IMR-90 (cell line): ENCODE results near the gene DDI2. TPM values are rescaled to one million over a fixed set of nuclear protein-coding genes. Genes with fewer than 3 reads are reported as not detected.

ENCODE experiments used
- ATAC-seq: fragments of 200-7000 bp; cut with Tn5 transposase; 2 replicates; pipeline ENCODE4 v1.9.1; 2020; ENCODE audit warnings: low read depth, mild to moderate bottlenecking, moderate library complexity
- BruUV-seq: library from RNA; stranded (reverse); fragments of 400-500 nt; replicated peaks from 2 replicates; lab custom pipeline; 2021; lab: Mats Ljungman, UMichigan
- CTCF ChIA-PET: fragments of 300-600 bp; formaldehyde crosslinking; extraction: SDS; loops from one replicate; lab custom pipeline; 2021; ENCODE audit warnings: antibody characterized with exemption; lab: Yijun Ruan, JAX
- POLR2A ChIA-PET: fragments of 300-600 bp; sonication (Branson Sonifier 250); formaldehyde crosslinking; loops from one replicate; lab custom pipeline; 2022; ENCODE audit warnings: antibody characterized with exemption; ENCODE audit not compliant: unreplicated experiment; lab: Charles Lee
- DNase-seq: peaks from one replicate; pipeline ENCODE4 v3.0.0; 2013
- H2AFZ ChIP-seq: replicated peaks from 2 replicates; pipeline ENCODE3; 2013; ENCODE audit warnings: low read length, mild to moderate bottlenecking; ENCODE audit not compliant: poor library complexity
- H2AK5ac ChIP-seq: 2 replicates; pipeline ENCODE4 v1.6.1; 2013; ENCODE audit warnings: low read depth, low read length, inconsistent platforms
- H2AK9ac ChIP-seq: replicated peaks from 2 replicates; pipeline ENCODE3; 2013; ENCODE audit warnings: mild to moderate bottlenecking, low read depth, low read length, moderate library complexity; ENCODE audit not compliant: poor library complexity
- H2BK120ac ChIP-seq: 2 replicates; pipeline ENCODE4 v1.6.1; 2013; ENCODE audit warnings: low read depth, low read length, inconsistent platforms
- H2BK15ac ChIP-seq: 3 replicates; pipeline ENCODE4 v1.6.1; 2013; ENCODE audit warnings: low read depth, low read length, inconsistent platforms
- H2BK20ac ChIP-seq: 2 replicates; pipeline ENCODE4 v1.6.1; 2013; ENCODE audit warnings: low read depth, mild to moderate bottlenecking, inconsistent platforms, low read length, moderate library complexity
- H2BK5ac ChIP-seq: 2 replicates; pipeline ENCODE4 v1.6.1; 2013; ENCODE audit warnings: mild to moderate bottlenecking, low read depth, low read length, inconsistent platforms; ENCODE audit not compliant: poor library complexity, severe bottlenecking
- H3K14ac ChIP-seq: replicated peaks from 2 replicates; pipeline ENCODE4 v1.6.1; 2013; ENCODE audit warnings: low read depth, low read length, inconsistent platforms
- H3K18ac ChIP-seq: 2 replicates; pipeline ENCODE4 v1.6.1; 2013; ENCODE audit warnings: low read depth, low read length, control low read depth
- H3K23ac ChIP-seq: 2 replicates; pipeline ENCODE4 v1.6.1; 2013; ENCODE audit warnings: low read depth, low read length, inconsistent platforms
- H3K27ac ChIP-seq: 2 replicates; pipeline ENCODE4 v1.5.1; 2013; ENCODE audit warnings: mild to moderate bottlenecking, control low read depth, low read length; ENCODE audit not compliant: insufficient read depth
- H3K27me3 ChIP-seq: 2 replicates; pipeline ENCODE4 v1.6.1; 2013; ENCODE audit warnings: low read length; ENCODE audit not compliant: control insufficient read depth, insufficient read depth
- H3K36me3 ChIP-seq: 2 replicates; pipeline ENCODE4 v1.6.1; 2013; ENCODE audit warnings: low read length, mixed read lengths; ENCODE audit not compliant: control insufficient read depth, insufficient read depth
- H3K4ac ChIP-seq: 2 replicates; pipeline ENCODE4 v1.6.1; 2013; ENCODE audit warnings: low read depth, low read length, inconsistent platforms
- H3K4me1 ChIP-seq: 2 replicates; pipeline ENCODE4 v1.6.1; 2013; ENCODE audit warnings: low read length, mixed read lengths; ENCODE audit not compliant: control insufficient read depth, insufficient read depth
- H3K4me2 ChIP-seq: 2 replicates; pipeline ENCODE4 v1.6.1; 2013; ENCODE audit warnings: low read depth, mild to moderate bottlenecking, control low read depth, low read length, moderate library complexity
- H3K4me3 ChIP-seq: 2 replicates; pipeline ENCODE4 v1.5.1; 2013; ENCODE audit warnings: low read depth, mild to moderate bottlenecking, control low read depth, low read length, moderate library complexity; ENCODE audit not compliant: insufficient read depth
- H3K56ac ChIP-seq: 2 replicates; pipeline ENCODE4 v1.6.1; 2013; ENCODE audit warnings: low read length, inconsistent platforms; ENCODE audit not compliant: insufficient read depth; ENCODE audit errors: extremely low read depth
- H3K79me1 ChIP-seq, 2 experiments: 2 replicates each; pipeline ENCODE4 v1.6.1; 2013; ENCODE audit warnings: low read length in 2 of 2, inconsistent platforms in 1 of 2, low read depth in 1 of 2
- H3K9ac ChIP-seq: 2 replicates; pipeline ENCODE4 v1.6.1; 2013; ENCODE audit warnings: low read depth, low read length, control low read depth
- H3K9me1 ChIP-seq: 2 replicates; pipeline ENCODE4 v1.6.1; 2013; ENCODE audit warnings: low read length, inconsistent platforms; ENCODE audit not compliant: insufficient read depth
- H3K9me3 ChIP-seq: 2 replicates; pipeline ENCODE4 v1.6.1; 2013; ENCODE audit warnings: low read length; ENCODE audit not compliant: control insufficient read depth, insufficient read depth
- H4K20me1 ChIP-seq: 2 replicates; pipeline ENCODE4 v1.6.1; 2013; ENCODE audit warnings: low read length, inconsistent platforms; ENCODE audit not compliant: insufficient read depth
- H4K5ac ChIP-seq: 2 replicates; pipeline ENCODE4 v1.6.1; 2013; ENCODE audit warnings: mild to moderate bottlenecking, low read depth, low read length, control low read depth
- H4K8ac ChIP-seq, 2 experiments: 2 replicates each; pipeline ENCODE4 v1.6.1; 2013; ENCODE audit warnings: low read depth in 2 of 2, low read length in 2 of 2, control low read depth in 1 of 2, inconsistent platforms in 1 of 2
- H4K91ac ChIP-seq: 2 replicates; pipeline ENCODE4 v1.6.1; 2013; ENCODE audit warnings: low read depth, low read length, inconsistent platforms; ENCODE audit not compliant: insufficient read depth
- BHLHE40 ChIP-seq: fragments of 150-350 bp; IDR thresholded peaks from 2 replicates; pipeline ENCODE4 v1.6.1; 2016; ENCODE audit warnings: mild to moderate bottlenecking, low read depth, low read length
- CEBPB ChIP-seq: IDR thresholded peaks from 2 replicates; pipeline ENCODE4 v1.6.1; 2012; ENCODE audit warnings: low read depth, low read length, improper control_type of control experiment
- CHD1 ChIP-seq: IDR thresholded peaks from 2 replicates; pipeline ENCODE4 v1.6.1; 2012; ENCODE audit warnings: low read depth, low read length, improper control_type of control experiment
- ELK1 ChIP-seq: fragments of 150-350 bp; IDR thresholded peaks from 2 replicates; pipeline ENCODE4 v1.6.1; 2016; ENCODE audit warnings: low read depth, mild to moderate bottlenecking, low read length, moderate library complexity, borderline replicate concordance
- FOS ChIP-seq: fragments of 150-350 bp; IDR thresholded peaks from 2 replicates; pipeline ENCODE4 v1.6.1; 2016; ENCODE audit warnings: low read depth, low read length
- MAFK ChIP-seq: IDR thresholded peaks from 2 replicates; pipeline ENCODE4 v1.6.1; 2012; ENCODE audit warnings: low read depth, low read length, improper control_type of control experiment
- MAZ ChIP-seq: IDR thresholded peaks from 2 replicates; pipeline ENCODE4 v1.6.1; 2012; ENCODE audit warnings: low read depth, mild to moderate bottlenecking, low read length, improper control_type of control experiment, moderate library complexity, borderline replicate concordance
- MXI1 ChIP-seq: IDR thresholded peaks from 2 replicates; pipeline ENCODE4 v1.6.1; 2012; ENCODE audit warnings: low read depth, mild to moderate bottlenecking, low read length, moderate library complexity, borderline replicate concordance
- NFE2L2 ChIP-seq: fragments of 150-350 bp; IDR thresholded peaks from 2 replicates; pipeline ENCODE4 v1.6.1; 2016; ENCODE audit warnings: low read depth, mild to moderate bottlenecking, low read length
- POLR2A ChIP-seq: IDR thresholded peaks from 2 replicates; pipeline ENCODE4 v1.6.1; 2012; ENCODE audit warnings: mild to moderate bottlenecking, low read depth, low read length
- RCOR1 ChIP-seq: IDR thresholded peaks from 2 replicates; pipeline ENCODE4 v1.6.1; 2012; ENCODE audit warnings: mild to moderate bottlenecking, low read length, improper control_type of control experiment; ENCODE audit not compliant: insufficient replicate concordance
- RFX5 ChIP-seq: IDR thresholded peaks from 2 replicates; pipeline ENCODE4 v1.8.0; 2012; ENCODE audit warnings: low read depth, mild to moderate bottlenecking, low read length, moderate library complexity
- SMC3 ChIP-seq: fragments of 150-350 bp; IDR thresholded peaks from 2 replicates; pipeline ENCODE4 v1.6.1; 2016; ENCODE audit warnings: low read depth, mild to moderate bottlenecking, antibody characterized with exemption, low read length, moderate library complexity
- USF2 ChIP-seq: fragments of 150-350 bp; IDR thresholded peaks from 2 replicates; pipeline ENCODE4 v1.6.1; 2017; ENCODE audit warnings: mild to moderate bottlenecking, antibody characterized with exemption, low read length, low read depth
- WGBS, 2 experiments: methylation state at CpG; one replicate each; pipeline versions ENCODE4 v1.1.5 to v1.1.7; 2013; ENCODE audit warnings: missing lambda C conversion rate in 2 of 2; ENCODE audit not compliant: insufficient read length in 1 of 2; ENCODE audit errors: extremely low coverage in 2 of 2; 5-methylcytosine and 5-hydroxymethylcytosine counted together
- dilution Hi-C: fragments of 300-500 bp; cut with HindIII; formaldehyde crosslinking; loops from one replicate; pipeline ENCODE4 v1.14.3; 2018; ENCODE audit warnings: low sequenced_read_pairs; ENCODE audit not compliant: unreplicated experiment
- in situ Hi-C: fragments of 300-500 bp; cut with MboI; formaldehyde crosslinking; loops from 3 replicates; pipeline ENCODE4 v1.14.3; 2019; ENCODE audit warnings: low sequenced_read_pairs, inconsistent platforms, mixed read lengths
- intact Hi-C: fragments of 100-400 bp; cut with micrococcal nuclease; formaldehyde crosslinking; loops from 2 replicates; pipeline ENCODE4 v1.10.0; 2022
- polyA plus RNA-seq, 3 experiments: library from polyadenylated mRNA; depleted of rRNA; stranded (reverse); fragments of >200 nt; gene quantifications; 2 replicates each; pipeline ENCODE4 v1.2.3, GENCODE V29; 2012; ENCODE audit warnings: low replicate concordance in 1 of 3
- total RNA-seq: library from RNA; depleted of rRNA; stranded (reverse); fragments of >200 nt; gene quantifications from 2 replicates; pipeline ENCODE4 v1.2.3, GENCODE V29; 2012
- TF ChIP-seq, protein P1 (sequence below): conservative IDR thresholded peaks from 2 replicates; pipeline ENCODE4 v1.5.1; 2012; ENCODE audit warnings: mild to moderate bottlenecking, low read depth, low read length, improper control_type of control experiment

DDI2 gene
- total and polyA plus RNA-seq, 2 of the 4 experiments (the other 2 are of a cell fraction) = 6.0 to 13.4 TPM

DNA sequence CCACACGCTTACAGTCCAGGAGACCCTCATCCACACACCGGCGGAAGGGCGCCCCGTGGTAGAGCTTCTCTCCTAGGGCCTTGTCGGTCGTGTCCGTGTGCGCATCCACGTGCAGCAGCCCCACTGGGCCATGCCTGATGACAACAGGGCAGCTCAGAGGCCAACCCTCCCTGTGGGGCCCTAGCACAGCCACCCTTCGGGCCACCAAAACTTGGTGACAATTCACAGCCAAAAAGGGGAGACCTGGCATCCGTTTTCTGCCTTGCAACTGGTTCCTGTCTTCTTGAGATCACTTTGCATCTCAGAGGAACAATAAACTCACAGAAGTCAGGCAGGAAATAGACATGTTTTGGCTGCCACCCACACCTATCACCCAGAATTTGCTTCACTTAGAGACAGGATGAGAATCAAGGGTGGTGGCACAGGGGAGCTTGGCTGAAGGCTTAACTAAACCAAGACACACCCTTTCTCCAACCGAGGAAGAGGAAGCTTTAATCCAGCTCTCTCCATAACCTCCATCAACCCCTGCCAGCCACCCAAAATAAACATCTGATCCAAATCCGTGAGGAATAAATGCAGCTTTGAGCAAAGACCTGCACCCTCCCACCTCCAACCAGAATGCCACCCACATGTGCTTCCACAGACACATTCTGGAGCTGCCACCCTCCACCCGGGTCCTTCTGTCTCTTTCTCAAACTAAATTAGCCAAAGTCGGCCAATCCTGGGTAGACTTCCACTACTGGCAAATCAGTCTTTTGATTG lies 38.2 kb upstream of the DDI2 start:
- ChIA-PET POLR2A (no interaction called here), CTCF (interaction anchor here (0.6 kb wide), 1 partner anchor 213 kb away, joined by 3 read pairs; no protein-coding TSS in a partner anchor)
- Histone ChIP-seq H3K4me2 (no peak overlapping the region), H3K4ac (no peak overlapping the region), H2AK5ac (no peak overlapping the region), H3K4me1 (no peaks in the 10 kb centered on the region), H2AFZ (no peak overlapping the region), H3K79me1 (no peaks in the 10 kb centered on the region), H3K56ac (no peak overlapping the region), H4K20me1 (no peaks in the 10 kb centered on the region), H4K91ac (no peak overlapping the region), H3K9me3 (no peaks in the 10 kb centered on the region), H2BK120ac (no peak overlapping the region), H3K18ac (no peak overlapping the region), H2BK5ac (no peak overlapping the region), H2BK15ac (no peak overlapping the region), H3K27me3 (no peaks in the 10 kb centered on the region), H4K5ac (no peak overlapping the region), H3K9me1 (no peaks in the 10 kb centered on the region; the same call in 1 of the 2 replicates), H4K8ac (no peak overlapping the region), H3K9ac (no peak overlapping the region), H3K4me3 (no peak overlapping the region), H3K14ac (no peak overlapping the region), H2BK20ac (no peak overlapping the region), H2AK9ac (no peak overlapping the region), H3K23ac (no peak overlapping the region; the same call in 1 of the 2 replicates), H3K27ac (no peak overlapping the region), H3K36me3 (peaks cover 5% of the 10 kb centered on the region)
- in situ Hi-C loops (no loop called here), intact Hi-C loops (no loop called here), dilution Hi-C loops (no loop called here)
- no peak for ATAC-seq
- whole genome bisulfite sequencing, 2 experiments = 84% methylated on average over 13 of the region's 16 CpGs; no CpG with 5 or more reads in 1 of the 2 experiments
- DNase-seq = no peak
- no TSS peak for BruUV-seq
- TF ChIP-seq NFE2L2 (no peak), BHLHE40 (no peak), CHD1 (no peak), MAFK (no peak), CEBPB (no peak), SMC3 (no peak), MXI1 (no peak), RCOR1 (no peak), FOS (no peak), MAZ (no peak), ELK1 (no peak), RFX5 (no peak), USF2 (no peak), POLR2A (no peak)
- TF ChIP-seq, protein P1, sequence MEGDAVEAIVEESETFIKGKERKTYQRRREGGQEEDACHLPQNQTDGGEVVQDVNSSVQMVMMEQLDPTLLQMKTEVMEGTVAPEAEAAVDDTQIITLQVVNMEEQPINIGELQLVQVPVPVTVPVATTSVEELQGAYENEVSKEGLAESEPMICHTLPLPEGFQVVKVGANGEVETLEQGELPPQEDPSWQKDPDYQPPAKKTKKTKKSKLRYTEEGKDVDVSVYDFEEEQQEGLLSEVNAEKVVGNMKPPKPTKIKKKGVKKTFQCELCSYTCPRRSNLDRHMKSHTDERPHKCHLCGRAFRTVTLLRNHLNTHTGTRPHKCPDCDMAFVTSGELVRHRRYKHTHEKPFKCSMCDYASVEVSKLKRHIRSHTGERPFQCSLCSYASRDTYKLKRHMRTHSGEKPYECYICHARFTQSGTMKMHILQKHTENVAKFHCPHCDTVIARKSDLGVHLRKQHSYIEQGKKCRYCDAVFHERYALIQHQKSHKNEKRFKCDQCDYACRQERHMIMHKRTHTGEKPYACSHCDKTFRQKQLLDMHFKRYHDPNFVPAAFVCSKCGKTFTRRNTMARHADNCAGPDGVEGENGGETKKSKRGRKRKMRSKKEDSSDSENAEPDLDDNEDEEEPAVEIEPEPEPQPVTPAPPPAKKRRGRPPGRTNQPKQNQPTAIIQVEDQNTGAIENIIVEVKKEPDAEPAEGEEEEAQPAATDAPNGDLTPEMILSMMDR = no peak
